IPS-18c (cell line): ENCODE results near the gene MCEMP1.
"Not testable (repeated sequence)": the region's sequence is repeated elsewhere in the genome, so short reads cannot be mapped to it uniquely, and the experiment has no call there.

ENCODE experiments used
- H3K4me3 ChIP-seq: 2 replicates; pipeline ENCODE4 v1.7.0; 2013; ENCODE audit warnings: low read depth, mild to moderate bottlenecking, low read length, moderate library complexity; ENCODE audit not compliant: insufficient read depth
- H3K9me3 ChIP-seq: one replicate; pipeline ENCODE4 v1.6.1; 2013; ENCODE audit warnings: mild to moderate bottlenecking, low read length, moderate library complexity; ENCODE audit not compliant: control insufficient read depth, insufficient read depth

Gene MCEMP1

GRCh38 chr19:7641290-7642276 is 35.3 kb upstream of the MCEMP1 start:
- Histone ChIP-seq H3K9me3 (no peaks in the 10 kb centered on the region), H3K4me3 (no peak overlapping the region)

DNA sequence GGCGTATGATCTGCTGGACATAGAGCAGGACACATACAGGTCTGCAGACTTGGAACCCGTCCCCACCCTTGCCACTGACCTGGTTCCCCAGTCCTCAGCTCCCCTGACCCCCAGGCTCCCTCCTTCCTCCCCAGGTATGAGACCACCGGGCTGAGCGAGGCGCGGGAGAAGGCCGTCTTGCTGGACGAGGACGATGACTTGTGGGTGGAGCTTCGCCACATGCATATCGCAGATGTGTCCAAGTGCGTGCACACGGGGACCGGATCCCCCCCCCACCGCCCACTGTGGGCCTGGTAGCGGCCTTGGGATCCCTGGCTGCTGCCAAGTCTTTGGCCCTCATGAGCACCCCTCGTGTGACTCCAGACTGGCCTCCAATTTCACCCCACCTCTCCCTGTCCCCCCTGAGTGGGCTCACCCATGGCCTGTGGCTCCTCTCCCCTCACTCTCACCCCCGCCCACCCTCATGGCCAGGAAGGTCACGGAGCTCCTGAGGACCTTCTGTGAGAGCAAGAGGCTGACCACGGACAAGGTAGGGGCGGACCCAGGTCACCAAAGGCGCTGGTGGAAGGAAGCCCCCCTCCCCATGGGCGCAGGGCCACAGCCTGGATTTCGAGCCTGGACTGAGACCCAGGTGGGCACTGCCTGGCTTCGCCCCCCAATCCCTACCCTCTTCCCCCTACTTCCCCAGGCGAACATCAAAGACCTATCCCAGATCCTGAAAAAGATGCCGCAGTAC is 34.4 kb upstream of the MCEMP1 start:
- no peak overlapping the region for H3K4me3 ChIP-seq
- no peaks in the 10 kb centered on the region for H3K9me3 ChIP-seq

DNA sequence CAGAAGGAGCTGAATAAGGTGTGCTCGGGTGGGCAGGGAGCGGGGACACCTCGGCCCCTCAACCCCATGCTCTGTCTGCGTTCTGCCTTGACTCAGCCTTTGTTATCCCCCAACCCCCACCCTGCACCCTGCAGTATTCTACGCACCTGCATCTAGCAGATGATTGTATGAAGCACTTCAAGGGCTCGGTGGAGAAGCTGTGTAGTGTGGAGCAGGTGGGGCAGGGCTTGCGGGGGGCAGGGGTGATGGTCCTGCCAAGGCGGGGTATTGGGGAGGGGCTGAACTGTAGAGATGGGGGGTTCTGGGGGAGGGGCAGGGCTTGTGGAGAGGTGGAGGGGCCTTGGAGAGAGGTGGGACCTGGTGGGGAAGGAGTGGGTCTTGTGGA is 33.9 kb upstream of the MCEMP1 start:
- no peaks in the 10 kb centered on the region for H3K9me3 ChIP-seq

GRCh38 chr19:7643629-7644549 is 33.0 kb upstream of the MCEMP1 start:
- H3K4me3 ChIP-seq, H3K9me3 ChIP-seq: not testable (repeated sequence)

More for the DNA sequence above, 33.9 kb upstream of the MCEMP1 start:
- no peak overlapping the region for H3K4me3 ChIP-seq

DNA sequence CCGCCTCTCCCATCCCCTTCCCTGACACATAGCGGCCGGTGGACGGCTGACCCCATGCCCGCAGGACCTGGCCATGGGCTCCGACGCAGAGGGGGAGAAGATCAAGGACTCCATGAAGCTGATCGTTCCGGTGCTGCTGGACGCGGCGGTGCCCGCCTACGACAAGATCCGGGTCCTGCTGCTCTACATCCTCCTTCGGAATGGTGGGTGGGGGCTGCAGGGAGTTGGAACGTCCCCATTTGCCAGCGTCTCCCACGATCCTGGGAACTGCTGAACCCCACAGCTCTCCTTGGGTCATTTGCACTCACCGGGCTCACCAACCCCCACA is 32.4 kb upstream of the MCEMP1 start:
- no peak overlapping the region for H3K4me3 ChIP-seq
- H3K9me3 ChIP-seq, result no peaks in the 10 kb centered on the region

DNA sequence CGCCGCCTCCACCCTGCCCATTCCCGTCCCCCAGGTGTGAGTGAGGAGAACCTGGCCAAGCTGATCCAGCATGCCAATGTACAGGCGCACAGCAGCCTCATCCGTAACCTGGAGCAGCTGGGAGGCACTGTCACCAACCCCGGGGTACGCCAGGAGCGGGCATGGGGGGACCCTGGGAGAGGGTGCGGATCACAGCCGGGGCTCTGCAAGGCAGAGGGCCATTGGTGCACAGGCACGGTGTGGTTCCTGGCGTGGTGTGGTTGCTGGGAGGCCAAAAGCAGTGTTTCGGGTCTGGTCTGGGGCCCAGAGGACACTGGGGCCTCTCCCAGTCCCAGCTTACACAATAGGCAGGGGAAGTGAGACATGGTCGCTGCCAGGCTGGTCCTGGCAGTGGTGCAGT is 31.7 kb upstream of the MCEMP1 start:
- Histone ChIP-seq H3K4me3 (no peak overlapping the region), H3K9me3 (no peaks in the 10 kb centered on the region)

- H3K9me3 ChIP-seq, result no peaks in the 10 kb centered on the region
- H3K4me3 ChIP-seq, result no peak overlapping the region
Observed at GRCh38 chr19:7645656-7646425, 31.0 kb upstream of the MCEMP1 start.

DNA sequence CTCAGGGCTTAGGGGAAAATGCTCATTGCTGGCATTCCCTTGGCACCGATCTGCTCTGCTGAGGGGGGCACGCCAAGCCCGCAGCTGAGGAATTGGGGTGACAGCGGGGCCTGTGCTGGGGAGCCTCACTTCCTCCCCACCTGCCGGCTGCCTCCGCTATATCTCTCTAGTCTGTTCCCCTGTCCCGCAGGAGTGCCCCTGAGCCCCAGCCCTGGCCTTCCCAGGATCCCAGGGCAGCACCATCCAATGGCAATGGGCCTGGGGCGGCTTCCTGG is 30.5 kb upstream of the MCEMP1 start:
- no peak overlapping the region for H3K4me3 ChIP-seq
- H3K9me3 ChIP-seq, result no peaks in the 10 kb centered on the region

DNA sequence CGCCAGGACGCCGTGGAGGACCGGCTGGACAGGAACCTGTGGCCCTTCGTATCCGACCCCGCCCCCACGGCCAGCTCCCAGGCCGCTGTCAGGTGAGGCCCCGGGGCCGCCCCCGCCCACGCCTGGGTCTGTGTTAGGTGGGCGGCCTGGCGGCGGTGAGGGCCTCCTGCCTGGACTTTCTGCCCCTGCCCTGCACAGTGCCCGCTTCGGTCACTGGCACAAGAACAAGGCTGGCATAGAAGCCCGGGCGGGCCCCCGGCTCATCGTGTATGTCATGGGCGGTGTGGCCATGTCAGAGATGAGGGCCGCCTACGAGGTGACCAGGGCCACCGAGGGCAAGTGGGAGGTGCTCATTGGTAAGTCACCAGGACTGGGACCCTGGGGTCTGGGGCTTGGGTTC is 29.7 kb upstream of the MCEMP1 start:
- no peak overlapping the region for H3K4me3 ChIP-seq
- no peaks in the 10 kb centered on the region for H3K9me3 ChIP-seq

DNA sequence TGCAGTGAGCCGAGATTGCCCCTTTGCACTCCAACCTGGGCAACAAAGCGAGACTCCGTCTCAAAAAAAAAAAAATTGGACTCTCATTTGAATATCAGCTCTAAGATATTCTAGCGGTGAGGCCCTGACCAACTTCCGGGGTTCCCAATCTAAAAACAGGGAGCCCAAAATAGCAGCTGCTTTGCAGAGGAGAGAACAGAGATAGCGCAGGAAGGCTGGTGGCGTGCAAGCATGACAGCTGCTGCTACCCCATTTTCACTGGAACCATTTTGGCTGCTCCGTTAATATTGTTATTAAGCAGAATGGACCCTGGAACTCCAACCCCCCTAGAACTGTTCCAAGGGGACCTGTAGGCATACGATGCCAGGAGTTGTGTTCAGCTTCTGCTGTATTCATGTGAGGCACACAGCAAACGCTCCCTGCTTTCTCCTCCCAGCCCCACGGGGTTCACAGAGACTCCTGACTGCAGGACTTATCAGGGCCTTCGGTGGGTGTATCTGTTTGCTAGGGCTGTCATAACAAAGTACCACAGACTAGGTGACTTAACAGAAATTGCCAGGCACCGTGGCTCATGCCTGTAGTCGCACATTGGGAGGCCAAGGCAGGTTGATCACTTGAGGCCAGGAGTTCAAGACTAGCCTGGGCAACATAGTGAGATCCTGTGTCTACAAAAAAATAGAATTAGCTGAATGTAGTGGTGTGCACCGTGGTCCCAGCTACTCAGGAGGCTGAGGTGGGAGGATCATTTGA is 28.4 kb upstream of the MCEMP1 start:
- H3K9me3 ChIP-seq, result peaks cover 2% of the 10 kb centered on the region
- no peak overlapping the region for H3K4me3 ChIP-seq

DNA sequence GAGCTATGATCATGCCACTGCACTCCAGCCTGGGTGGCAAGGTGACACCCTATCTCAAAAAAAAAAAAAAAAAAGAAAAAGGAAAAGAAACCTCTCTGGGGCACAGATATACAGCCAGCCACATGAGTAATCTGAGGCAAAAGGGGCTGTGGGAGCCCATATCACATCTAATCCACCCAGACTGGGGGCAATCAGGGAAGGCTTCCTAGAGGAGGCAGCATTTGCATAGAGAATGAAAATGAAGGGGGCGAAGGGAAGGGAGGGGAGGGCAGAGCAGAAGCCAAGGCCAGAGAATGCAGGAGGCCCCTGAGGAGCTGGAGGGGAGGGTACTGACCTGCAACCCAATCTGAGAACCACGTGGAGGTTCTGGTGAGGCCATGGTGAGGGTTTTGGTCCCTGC is 26.7 kb upstream of the MCEMP1 start:
- peaks cover 2% of the 10 kb centered on the region for H3K9me3 ChIP-seq
- no peak overlapping the region for H3K4me3 ChIP-seq

- no peak overlapping the region for H3K4me3 ChIP-seq
- H3K9me3 ChIP-seq, result peaks cover 2% of the 10 kb centered on the region
Observed at GRCh38 chr19:7652061-7652641, 24.7 kb upstream of the MCEMP1 start.

DNA sequence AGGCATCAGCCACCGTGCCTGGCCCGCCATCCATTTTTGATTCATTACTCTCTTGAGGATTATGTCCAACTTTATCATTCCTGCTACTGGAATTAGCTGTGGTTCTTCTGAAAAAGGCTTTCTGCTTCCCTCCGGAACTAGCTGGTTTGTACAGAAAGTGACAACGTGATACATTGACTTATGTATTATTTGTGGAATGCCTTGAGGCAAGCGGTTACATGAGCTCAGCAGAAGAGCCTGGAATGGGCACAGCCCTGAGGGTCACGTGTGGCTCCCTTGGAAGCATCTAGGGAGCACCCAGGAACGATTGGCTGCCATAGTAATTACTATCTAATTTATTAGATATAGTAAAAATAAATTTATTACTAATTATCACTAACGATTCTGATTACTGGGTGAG is 22.5 kb upstream of the MCEMP1 start:
- peaks cover 2% of the 10 kb centered on the region for H3K9me3 ChIP-seq
- H3K4me3 ChIP-seq, result no peak overlapping the region

- Histone ChIP-seq H3K4me3 (no peak overlapping the region), H3K9me3 (peaks cover 2% of the 10 kb centered on the region)
Observed at GRCh38 chr19:7655581-7655980, 21.3 kb upstream of the MCEMP1 start.

GRCh38 chr19:7657131-7657751 is 19.6 kb upstream of the MCEMP1 start:
- Histone ChIP-seq H3K9me3 (peaks cover 2% of the 10 kb centered on the region), H3K4me3 (no peak overlapping the region)

- H3K9me3 ChIP-seq, result no peaks in the 10 kb centered on the region
- no peak overlapping the region for H3K4me3 ChIP-seq
Observed at GRCh38 chr19:7658219-7658686, 18.6 kb upstream of the MCEMP1 start.
